Measurements from ENCODE around the gene EIF4G1. TPM values are rescaled to one million over a fixed set of nuclear protein-coding genes. Genes with fewer than 3 reads are reported as not detected.
A peak's percentile ranks its signal among the peaks of the same experiment; 100 is the strongest.

Gene EIF4G1
- total RNA-seq, 1 donor from 2014 or later, result 490 TPM

GRCh38 chr3:184336547-184337398, 22.4 kb downstream of the EIF4G1 start:
- Mint-ChIP-seq H3K27me3 (ENCODE audit: low read depth, unreplicated experiment) (no peaks in the 10 kb centered on the region), H3K4me1 (ENCODE audit: low read depth, unreplicated experiment) (peaks cover 71% of the 10 kb centered on the region), H3K36me3 (ENCODE audit: low read depth, unreplicated experiment) (peaks cover 26% of the 10 kb centered on the region), H3K9me3 (ENCODE audit: unreplicated experiment) (no peaks in the 10 kb centered on the region), H3K4me3 (ENCODE audit: unreplicated experiment) (peak overlapping the region; percentile 86), H3K27ac (ENCODE audit: unreplicated experiment) (peak overlapping the region; percentile 91)
- H3K27ac ChIP-seq (ENCODE audit: low read depth, low read length), result peak overlapping the region; percentile 96
- H3K9ac ChIP-seq (ENCODE audit: low read length), result peak overlapping the region; percentile 84
- peaks cover 78% of the 10 kb centered on the region for H3K4me1 ChIP-seq (ENCODE audit: insufficient read depth, low read length)
- no peak for TF ChIP-seq CTCF (IDR thresholded peaks at IDR 0.05; ENCODE audit: insufficient read depth, low read depth, low read length)
- TF ChIP-seq EZH2 (IDR thresholded peaks at IDR 0.05; ENCODE audit: insufficient read depth, low read length), result no peak
- no peaks in the 10 kb centered on the region for H3K9me3 ChIP-seq (ENCODE audit: insufficient read depth, low read depth, low read length)
- DNase-seq (ENCODE audit: low read depth) (peak; percentile 62), FAIRE-seq (peak; percentile 80)
- H3K79me2 ChIP-seq (ENCODE audit: insufficient read depth, low read length), result peaks cover 44% of the 10 kb centered on the region
- H3K4me2 ChIP-seq (ENCODE audit: low read length), result peak overlapping the region; percentile 89
- no peak overlapping the region for H2AFZ ChIP-seq (ENCODE audit: low read depth, low read length)
- peak overlapping the region; percentile 62 for H3K4me3 ChIP-seq (ENCODE audit: insufficient read depth, low read depth, low read length)
- H4K20me1 ChIP-seq (ENCODE audit: insufficient read depth, low read length), result peaks cover 60% of the 10 kb centered on the region
- H3K36me3 ChIP-seq (ENCODE audit: insufficient read depth, low read length), result peaks cover 27% of the 10 kb centered on the region
- H3K27me3 ChIP-seq (ENCODE audit: insufficient read depth, low read length), result no peaks in the 10 kb centered on the region

GRCh38 chr3:184337399-184337714, 23.0 kb downstream of the EIF4G1 start, which contains the start of gene FAM131A:
TSS of gene FAM131A (plus strand) at chr3:184337600. CDS start at chr3:184337631, 31 bp downstream.
- Histone ChIP-seq H3K36me3 (ENCODE audit: insufficient read depth, low read length) (peaks cover 21% of the 10 kb centered on the region), H2AFZ (ENCODE audit: low read depth, low read length) (peak within 1 kb of the TSS; percentile 54), H3K9ac (ENCODE audit: low read length) (peak within 1 kb of the TSS; percentile 84), H3K4me2 (ENCODE audit: low read length) (peak within 1 kb of the TSS; percentile 89), H3K27me3 (ENCODE audit: insufficient read depth, low read length) (no peaks in the 10 kb centered on the region), H3K9me3 (ENCODE audit: insufficient read depth, low read depth, low read length) (no peaks in the 10 kb centered on the region), H3K79me2 (ENCODE audit: insufficient read depth, low read length) (peaks cover 38% of the 10 kb centered on the region), H3K27ac (ENCODE audit: low read depth, low read length) (peak within 1 kb of the TSS; percentile 96), H3K4me1 (ENCODE audit: insufficient read depth, low read length) (peaks cover 72% of the 10 kb centered on the region), H4K20me1 (ENCODE audit: insufficient read depth, low read length) (peaks cover 54% of the 10 kb centered on the region), H3K4me3 (ENCODE audit: insufficient read depth, low read depth, low read length) (peak within 1 kb of the TSS; percentile 62)
- DNase-seq (ENCODE audit: low read depth) (no peak), FAIRE-seq (no peak)
- TF ChIP-seq CTCF (IDR thresholded peaks at IDR 0.05; ENCODE audit: insufficient read depth, low read depth, low read length) (no peak), EZH2 (IDR thresholded peaks at IDR 0.05; ENCODE audit: insufficient read depth, low read length) (no peak)
- peak within 1 kb of the TSS; percentile 86 for H3K4me3 Mint-ChIP-seq (ENCODE audit: unreplicated experiment)
- no peaks in the 10 kb centered on the region for H3K9me3 Mint-ChIP-seq (ENCODE audit: unreplicated experiment)
- H3K27ac Mint-ChIP-seq (ENCODE audit: unreplicated experiment), result peak within 1 kb of the TSS; percentile 91
- H3K4me1 Mint-ChIP-seq (ENCODE audit: low read depth, unreplicated experiment), result peaks cover 65% of the 10 kb centered on the region
- H3K36me3 Mint-ChIP-seq (ENCODE audit: low read depth, unreplicated experiment), result peaks cover 23% of the 10 kb centered on the region
- H3K27me3 Mint-ChIP-seq (ENCODE audit: low read depth, unreplicated experiment), result no peaks in the 10 kb centered on the region

DNA sequence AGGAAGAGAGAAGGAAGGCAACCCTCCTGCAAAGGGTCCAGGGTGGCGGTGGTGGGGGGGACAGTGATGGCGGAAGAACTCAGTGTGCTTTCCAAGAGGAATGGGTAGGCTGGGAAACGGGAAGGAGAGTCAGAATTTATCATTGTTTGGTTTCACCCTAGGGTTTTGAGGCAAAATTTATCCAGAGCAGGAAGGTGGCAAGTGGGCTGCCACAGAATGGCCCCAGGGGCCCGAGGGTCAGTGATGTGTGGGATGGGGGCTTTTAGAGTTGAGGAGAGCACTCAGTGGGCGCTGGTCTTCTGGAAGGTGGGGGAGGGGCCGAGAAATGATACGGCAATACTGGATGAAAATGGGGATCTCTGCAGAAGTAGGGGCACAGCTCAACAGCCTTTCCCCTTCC, 23.6 kb downstream of the EIF4G1 start:
- Histone ChIP-seq H2AFZ (ENCODE audit: low read depth, low read length) (peak overlapping the region; percentile 54), H3K79me2 (ENCODE audit: insufficient read depth, low read length) (peaks cover 32% of the 10 kb centered on the region), H3K27me3 (ENCODE audit: insufficient read depth, low read length) (no peaks in the 10 kb centered on the region), H3K27ac (ENCODE audit: low read depth, low read length) (peak overlapping the region; percentile 78), H3K9me3 (ENCODE audit: insufficient read depth, low read depth, low read length) (no peaks in the 10 kb centered on the region), H3K4me2 (ENCODE audit: low read length) (peak overlapping the region; percentile 89), H4K20me1 (ENCODE audit: insufficient read depth, low read length) (peaks cover 50% of the 10 kb centered on the region), H3K4me3 (ENCODE audit: insufficient read depth, low read depth, low read length) (peak overlapping the region; percentile 47), H3K36me3 (ENCODE audit: insufficient read depth, low read length) (peaks cover 17% of the 10 kb centered on the region), H3K9ac (ENCODE audit: low read length) (peak overlapping the region; percentile 84), H3K4me1 (ENCODE audit: insufficient read depth, low read length) (peaks cover 70% of the 10 kb centered on the region)
- H3K4me3 Mint-ChIP-seq (ENCODE audit: unreplicated experiment), result peak overlapping the region; percentile 66
- TF ChIP-seq EZH2 (IDR thresholded peaks at IDR 0.05; ENCODE audit: insufficient read depth, low read length) (no peak), CTCF (IDR thresholded peaks at IDR 0.05; ENCODE audit: insufficient read depth, low read depth, low read length) (no peak)
- peaks cover 61% of the 10 kb centered on the region for H3K4me1 Mint-ChIP-seq (ENCODE audit: low read depth, unreplicated experiment)
- H3K27me3 Mint-ChIP-seq (ENCODE audit: low read depth, unreplicated experiment), result no peaks in the 10 kb centered on the region
- H3K36me3 Mint-ChIP-seq (ENCODE audit: low read depth, unreplicated experiment), result peaks cover 20% of the 10 kb centered on the region
- FAIRE-seq (no peak), DNase-seq (ENCODE audit: low read depth) (no peak)
- H3K27ac Mint-ChIP-seq (ENCODE audit: unreplicated experiment), result peak overlapping the region; percentile 70
- H3K9me3 Mint-ChIP-seq (ENCODE audit: unreplicated experiment), result no peaks in the 10 kb centered on the region

All from astrocyte (in vitro differentiated cells and primary cell).